CD4-positive, alpha-beta T cell treated with Interleukin-17A for 1 hour (primary cell): ENCODE results near the gene CHRNB1.

ENCODE experiments used
- DNase-seq: peaks from one replicate; pipeline ENCODE4 v3.0.0-alpha.2; 2020

CHRNB1 gene

GRCh38 chr17:7486181-7486580, 41.3 kb downstream of the CHRNB1 start:
- DNase-seq = no peak

- DNase-seq = no peak
These were observed 45.3 kb downstream of the CHRNB1 start for GRCh38 chr17:7490144-7490543.

GRCh38 chr17:7491583-7491982, 46.7 kb downstream of the CHRNB1 start:
- no peak for DNase-seq

GRCh38 chr17:7493941-7494340, 49.1 kb downstream of the CHRNB1 start:
- DNase-seq = no peak

- DNase-seq = no peak
These were observed 51.1 kb downstream of the CHRNB1 start for GRCh38 chr17:7495906-7496434.

GRCh38 chr17:7496470-7497183, 51.8 kb downstream of the CHRNB1 start:
- DNase-seq = no peak

GRCh38 chr17:7497228-7497627, 52.4 kb downstream of the CHRNB1 start:
- no peak for DNase-seq

- no peak for DNase-seq
These were observed 52.8 kb downstream of the CHRNB1 start for GRCh38 chr17:7497636-7498035.

GRCh38 chr17:7499161-7499560, 54.3 kb downstream of the CHRNB1 start:
- DNase-seq = no peak

- DNase-seq = no peak
These were observed 56.9 kb downstream of the CHRNB1 start for GRCh38 chr17:7501729-7502128.

GRCh38 chr17:7502171-7502847, 57.4 kb downstream of the CHRNB1 start:
- no peak for DNase-seq

GRCh38 chr17:7502987-7503386, 58.1 kb downstream of the CHRNB1 start:
- no peak for DNase-seq

GRCh38 chr17:7503521-7503920, 58.7 kb downstream of the CHRNB1 start:
- no peak for DNase-seq
